Neural cell (in vitro differentiated cells): ENCODE measurements around the gene ZNF556. TPM values are rescaled to one million over a fixed set of nuclear protein-coding genes. Genes with fewer than 3 reads are reported as not detected.

Source experiments
- H2AFZ ChIP-seq: fragments of 200-600, 300-800 bp; sonication (generic), shearing (Covaris generic); 2 replicates; pipeline ENCODE4 v1.6.0; 2014; ENCODE audit warnings: low read depth, mild to moderate bottlenecking, antibody characterized with exemption, low read length, moderate library complexity
- H3F3A ChIP-seq: fragments of 200-600 bp; shearing (Covaris generic); 2 replicates; pipeline ENCODE4 v1.6.1; 2016; ENCODE audit warnings: mild to moderate bottlenecking, moderate library complexity, mixed read lengths, antibody characterized with exemption, low read length; ENCODE audit not compliant: insufficient read depth, poor library complexity, severe bottlenecking
- H3K27ac ChIP-seq: fragments of 200-600, 300-800 bp; sonication (generic), shearing (Covaris generic); 2 replicates; pipeline ENCODE4 v1.5.1; 2014; ENCODE audit warnings: mild to moderate bottlenecking, low read length, moderate library complexity
- H3K27me3 ChIP-seq: fragments of 300-800, 200-600 bp; sonication (generic), shearing (Covaris generic); 2 replicates; pipeline ENCODE4 v1.6.0; 2014; ENCODE audit warnings: mild to moderate bottlenecking, low read depth, low read length, moderate library complexity; ENCODE audit not compliant: insufficient read depth
- H3K36me3 ChIP-seq: fragments of 300-800, 200-600 bp; sonication (generic), shearing (Covaris generic); 2 replicates; pipeline ENCODE4 v1.5.1; 2014; ENCODE audit warnings: mild to moderate bottlenecking, antibody characterized with exemption, low read length, moderate library complexity; ENCODE audit not compliant: insufficient read depth
- H3K4me2 ChIP-seq: fragments of 300-800, 200-600 bp; sonication (generic), shearing (Covaris generic); 2 replicates; pipeline ENCODE4 v1.6.0; 2014; ENCODE audit warnings: mild to moderate bottlenecking, low read length
- H3K4me3 ChIP-seq: fragments of 300-800, 200-600 bp; sonication (generic), shearing (Covaris generic); 2 replicates; pipeline ENCODE4 v1.5.1; 2014; ENCODE audit warnings: mild to moderate bottlenecking, low read length, moderate library complexity
- H3K79me2 ChIP-seq: fragments of 200-600 bp; shearing (Covaris generic); replicated peaks from 2 replicates; pipeline ENCODE4 v1.6.0; 2014; ENCODE audit warnings: mild to moderate bottlenecking, low read length, moderate library complexity; ENCODE audit not compliant: insufficient read depth
- H3K9ac ChIP-seq: fragments of 300-800, 200-600 bp; sonication (generic), shearing (Covaris generic); 2 replicates; pipeline ENCODE4 v1.6.1; 2016; ENCODE audit warnings: mild to moderate bottlenecking, low read length, mixed read lengths
- H3K9me2 ChIP-seq: fragments of 200-600 bp; shearing (Covaris generic); 2 replicates; pipeline ENCODE4 v1.6.1; 2016; ENCODE audit warnings: mild to moderate bottlenecking, low read length, mixed read lengths; ENCODE audit not compliant: insufficient read depth
- H3K9me3 ChIP-seq: fragments of 200-600, 300-800 bp; sonication (generic), shearing (Covaris generic); 2 replicates; pipeline ENCODE4 v1.6.1; 2016; ENCODE audit warnings: mild to moderate bottlenecking, mixed run types, low read length, moderate library complexity, mixed read lengths
- H4K20me1 ChIP-seq: fragments of 200-600 bp; shearing (Covaris generic); 2 replicates; pipeline ENCODE4 v1.6.1; 2016; ENCODE audit warnings: mild to moderate bottlenecking, mixed run types; ENCODE audit not compliant: insufficient read depth
- EP300 ChIP-seq: fragments of 450-650 bp; conservative IDR thresholded peaks from 2 replicates; pipeline ENCODE4 v1.6.1; 2014; ENCODE audit warnings: antibody characterized with exemption, mild to moderate bottlenecking, moderate library complexity; ENCODE audit not compliant: poor library complexity, severe bottlenecking
- EZH2 ChIP-seq: fragments of 200-600, 300-800 bp; shearing (Covaris generic), sonication (generic); IDR thresholded peaks from 2 replicates; pipeline ENCODE4 v1.6.1; 2014; ENCODE audit warnings: antibody characterized with exemption, low read length, borderline replicate concordance, mild to moderate bottlenecking; ENCODE audit not compliant: insufficient read depth, poor library complexity, severe bottlenecking
- MXI1 ChIP-seq: fragments of 450-650 bp; conservative IDR thresholded peaks from 2 replicates; pipeline ENCODE4 v1.6.1; 2014; ENCODE audit warnings: antibody characterized with exemption, mild to moderate bottlenecking; ENCODE audit not compliant: poor library complexity, severe bottlenecking
- POLR2AphosphoS5 ChIP-seq: IDR thresholded peaks from 2 replicates; pipeline ENCODE4 v1.6.1; 2012
- RAD21 ChIP-seq: fragments of 450-650 bp; conservative IDR thresholded peaks from 2 replicates; pipeline ENCODE4 v1.6.1; 2014; ENCODE audit warnings: antibody characterized with exemption, mild to moderate bottlenecking, moderate library complexity
- SMC3 ChIP-seq: fragments of 450-650 bp; conservative IDR thresholded peaks from 2 replicates; pipeline ENCODE4 v1.6.1; 2014; ENCODE audit warnings: antibody characterized with exemption, mild to moderate bottlenecking, moderate library complexity; ENCODE audit not compliant: poor library complexity
- TAF1 ChIP-seq: IDR thresholded peaks from 2 replicates; pipeline ENCODE4 v1.6.1; 2012; ENCODE audit warnings: low read depth
- polyA plus RNA-seq: library from polyadenylated mRNA; depleted of rRNA; stranded (reverse); fragments of >200 nt; gene quantifications from 2 replicates; pipeline ENCODE4 v1.2.3, GENCODE V29; 2014
- TF ChIP-seq, protein P1 (sequence below): fragments of 450-650 bp; IDR thresholded peaks from 2 replicates; pipeline ENCODE4 v1.5.1; 2014; ENCODE audit warnings: antibody characterized with exemption, mild to moderate bottlenecking, moderate library complexity; ENCODE audit not compliant: poor library complexity, severe bottlenecking
- TF ChIP-seq, protein P2 (sequence below): IDR thresholded peaks from 2 replicates; pipeline ENCODE4 v1.6.1; 2012; ENCODE audit warnings: borderline replicate concordance

Gene ZNF556
- polyA plus RNA-seq, 1 donor from 2014 or later, result 0.28 TPM

DNA sequence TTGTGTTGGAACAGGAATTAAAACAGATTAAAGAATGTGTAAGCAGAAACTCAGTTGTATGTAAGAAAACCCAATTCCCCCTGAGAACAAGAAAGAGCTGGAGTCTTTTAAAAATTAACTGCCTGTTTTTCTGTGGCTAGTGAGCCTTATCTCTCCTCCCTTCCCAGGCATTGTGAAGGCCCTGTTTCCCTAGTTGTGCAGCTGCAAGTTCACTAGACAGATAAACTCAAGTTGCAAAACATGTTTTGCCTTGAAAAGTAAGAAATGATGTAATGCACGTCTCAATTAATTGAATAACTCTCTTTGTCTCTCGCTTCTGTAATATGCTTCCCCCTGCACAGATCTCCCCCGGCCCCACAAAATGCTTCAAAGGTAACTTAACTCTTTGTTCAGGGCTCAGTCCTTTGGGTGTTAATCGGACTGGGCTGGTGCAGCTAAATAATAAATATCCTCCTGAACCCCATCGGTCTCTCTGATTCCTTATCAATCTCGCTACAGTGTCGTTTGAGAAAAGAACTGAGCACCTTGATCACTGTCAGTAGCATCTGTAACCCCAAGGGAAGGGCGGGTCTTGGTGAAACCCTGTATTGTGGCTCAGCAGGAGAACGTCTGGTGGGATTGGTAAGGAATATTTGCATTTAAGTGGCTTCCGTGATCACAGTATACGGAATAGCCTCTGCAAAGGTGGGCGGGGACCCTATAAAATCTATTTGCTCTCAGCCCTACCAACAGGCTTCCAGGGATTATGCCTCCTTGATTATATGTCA lies 1.6 kb upstream of the ZNF556 start:
- H2AFZ ChIP-seq, result no peak overlapping the region
- H3K4me3 ChIP-seq, result no peak overlapping the region
- H3K9ac ChIP-seq, result no peak overlapping the region
- no peaks in the 10 kb centered on the region for H3K9me3 ChIP-seq
- no peaks in the 10 kb centered on the region for H3K79me2 ChIP-seq
- H3K4me2 ChIP-seq, result no peak overlapping the region
- H3F3A ChIP-seq, result no peaks in the 10 kb centered on the region
- H3K27ac ChIP-seq, result no peak overlapping the region
- H3K27me3 ChIP-seq, result no peaks in the 10 kb centered on the region
- TF ChIP-seq EP300 (no peak), RAD21 (no peak), MXI1 (no peak), SMC3 (no peak), POLR2AphosphoS5 (no peak), TAF1 (no peak), EZH2 (no peak)
- TF ChIP-seq, protein P1, sequence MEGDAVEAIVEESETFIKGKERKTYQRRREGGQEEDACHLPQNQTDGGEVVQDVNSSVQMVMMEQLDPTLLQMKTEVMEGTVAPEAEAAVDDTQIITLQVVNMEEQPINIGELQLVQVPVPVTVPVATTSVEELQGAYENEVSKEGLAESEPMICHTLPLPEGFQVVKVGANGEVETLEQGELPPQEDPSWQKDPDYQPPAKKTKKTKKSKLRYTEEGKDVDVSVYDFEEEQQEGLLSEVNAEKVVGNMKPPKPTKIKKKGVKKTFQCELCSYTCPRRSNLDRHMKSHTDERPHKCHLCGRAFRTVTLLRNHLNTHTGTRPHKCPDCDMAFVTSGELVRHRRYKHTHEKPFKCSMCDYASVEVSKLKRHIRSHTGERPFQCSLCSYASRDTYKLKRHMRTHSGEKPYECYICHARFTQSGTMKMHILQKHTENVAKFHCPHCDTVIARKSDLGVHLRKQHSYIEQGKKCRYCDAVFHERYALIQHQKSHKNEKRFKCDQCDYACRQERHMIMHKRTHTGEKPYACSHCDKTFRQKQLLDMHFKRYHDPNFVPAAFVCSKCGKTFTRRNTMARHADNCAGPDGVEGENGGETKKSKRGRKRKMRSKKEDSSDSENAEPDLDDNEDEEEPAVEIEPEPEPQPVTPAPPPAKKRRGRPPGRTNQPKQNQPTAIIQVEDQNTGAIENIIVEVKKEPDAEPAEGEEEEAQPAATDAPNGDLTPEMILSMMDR, result no peak
- TF ChIP-seq, protein P2, sequence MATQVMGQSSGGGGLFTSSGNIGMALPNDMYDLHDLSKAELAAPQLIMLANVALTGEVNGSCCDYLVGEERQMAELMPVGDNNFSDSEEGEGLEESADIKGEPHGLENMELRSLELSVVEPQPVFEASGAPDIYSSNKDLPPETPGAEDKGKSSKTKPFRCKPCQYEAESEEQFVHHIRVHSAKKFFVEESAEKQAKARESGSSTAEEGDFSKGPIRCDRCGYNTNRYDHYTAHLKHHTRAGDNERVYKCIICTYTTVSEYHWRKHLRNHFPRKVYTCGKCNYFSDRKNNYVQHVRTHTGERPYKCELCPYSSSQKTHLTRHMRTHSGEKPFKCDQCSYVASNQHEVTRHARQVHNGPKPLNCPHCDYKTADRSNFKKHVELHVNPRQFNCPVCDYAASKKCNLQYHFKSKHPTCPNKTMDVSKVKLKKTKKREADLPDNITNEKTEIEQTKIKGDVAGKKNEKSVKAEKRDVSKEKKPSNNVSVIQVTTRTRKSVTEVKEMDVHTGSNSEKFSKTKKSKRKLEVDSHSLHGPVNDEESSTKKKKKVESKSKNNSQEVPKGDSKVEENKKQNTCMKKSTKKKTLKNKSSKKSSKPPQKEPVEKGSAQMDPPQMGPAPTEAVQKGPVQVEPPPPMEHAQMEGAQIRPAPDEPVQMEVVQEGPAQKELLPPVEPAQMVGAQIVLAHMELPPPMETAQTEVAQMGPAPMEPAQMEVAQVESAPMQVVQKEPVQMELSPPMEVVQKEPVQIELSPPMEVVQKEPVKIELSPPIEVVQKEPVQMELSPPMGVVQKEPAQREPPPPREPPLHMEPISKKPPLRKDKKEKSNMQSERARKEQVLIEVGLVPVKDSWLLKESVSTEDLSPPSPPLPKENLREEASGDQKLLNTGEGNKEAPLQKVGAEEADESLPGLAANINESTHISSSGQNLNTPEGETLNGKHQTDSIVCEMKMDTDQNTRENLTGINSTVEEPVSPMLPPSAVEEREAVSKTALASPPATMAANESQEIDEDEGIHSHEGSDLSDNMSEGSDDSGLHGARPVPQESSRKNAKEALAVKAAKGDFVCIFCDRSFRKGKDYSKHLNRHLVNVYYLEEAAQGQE, result no peak
- no peaks in the 10 kb centered on the region for H4K20me1 ChIP-seq
- H3K36me3 ChIP-seq, result no peaks in the 10 kb centered on the region
- H3K9me2 ChIP-seq, result no peaks in the 10 kb centered on the region

DNA sequence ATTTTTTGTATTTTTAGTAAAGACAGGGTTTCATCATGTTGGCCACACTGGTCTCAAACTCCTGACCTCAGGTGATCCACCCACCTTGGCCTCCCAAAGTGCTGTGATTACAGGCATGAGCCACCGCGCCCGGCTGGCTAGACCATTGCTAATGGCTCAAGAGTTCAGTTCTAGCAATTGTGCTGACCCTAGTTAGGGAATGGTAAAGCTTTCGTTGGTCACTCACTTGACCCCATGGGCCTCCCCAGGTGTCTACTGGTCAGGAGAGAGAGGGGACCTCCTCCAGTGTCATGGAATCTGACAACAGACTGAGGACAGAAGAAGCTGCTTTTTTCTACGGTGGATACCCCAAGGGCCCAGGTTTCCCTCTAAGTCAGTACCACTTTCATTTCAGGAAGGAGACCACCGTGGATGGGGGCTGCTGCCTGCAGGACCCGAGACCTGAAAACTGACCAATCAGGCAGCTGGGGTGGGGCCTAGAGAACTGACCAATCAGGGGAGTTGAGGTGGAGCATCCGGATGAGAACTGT lies 575 bp upstream of the ZNF556 start:
- Histone ChIP-seq H3K4me2 (no peak overlapping the region), H4K20me1 (no peaks in the 10 kb centered on the region), H2AFZ (no peak overlapping the region), H3K36me3 (no peaks in the 10 kb centered on the region), H3K79me2 (no peaks in the 10 kb centered on the region), H3K9me2 (no peaks in the 10 kb centered on the region), H3F3A (no peaks in the 10 kb centered on the region), H3K9ac (no peak overlapping the region), H3K9me3 (no peaks in the 10 kb centered on the region), H3K27ac (no peak overlapping the region), H3K27me3 (no peaks in the 10 kb centered on the region), H3K4me3 (no peak overlapping the region)
- TF ChIP-seq, protein P1, result no peak
- TF ChIP-seq TAF1, result no peak
- no peak for TF ChIP-seq MXI1
- TF ChIP-seq, protein P2, result no peak
- TF ChIP-seq RAD21, result no peak
- no peak for TF ChIP-seq POLR2AphosphoS5
- no peak for TF ChIP-seq EP300
- TF ChIP-seq SMC3, result no peak
- TF ChIP-seq EZH2, result no peak
